Karpas-422 (cell line): ENCODE measurements around the gene COL19A1. TPM values are rescaled to one million over a fixed set of nuclear protein-coding genes. Genes with fewer than 3 reads are reported as not detected.

ENCODE experiments used
- DNase-seq: peaks from one replicate; pipeline ENCODE4 v3.0.0-alpha.2; 2015
- H2AFZ ChIP-seq: fragments of 200-600 bp; sonication (generic); 2 replicates; pipeline ENCODE4 v1.6.1; 2014; ENCODE audit warnings: antibody characterized with exemption, low read length, mixed read lengths
- H3K27ac ChIP-seq: fragments of 200-600 bp; sonication (generic); 2 replicates; pipeline ENCODE4 v1.5.1; 2014; ENCODE audit warnings: mild to moderate bottlenecking, low read length, moderate library complexity
- H3K27me3 ChIP-seq: fragments of 200-600 bp; sonication (generic); 2 replicates; pipeline ENCODE4 v1.6.1; 2014; ENCODE audit warnings: low read length, mixed read lengths
- H3K36me3 ChIP-seq: fragments of 200-600 bp; sonication (generic); 2 replicates; pipeline ENCODE4 v1.6.1; 2014; ENCODE audit warnings: low read length, mixed read lengths; ENCODE audit not compliant: insufficient read depth
- H3K4me1 ChIP-seq: fragments of 200-600 bp; sonication (generic); 2 replicates; pipeline ENCODE4 v1.6.1; 2014; ENCODE audit warnings: mild to moderate bottlenecking, low read length, mixed read lengths
- H3K4me2 ChIP-seq: fragments of 200-600 bp; sonication (generic); 2 replicates; pipeline ENCODE4 v1.6.1; 2014; ENCODE audit warnings: low read length, low read depth, mild to moderate bottlenecking; ENCODE audit not compliant: poor library complexity, severe bottlenecking
- H3K4me3 ChIP-seq: fragments of 200-600 bp; sonication (generic); 2 replicates; pipeline ENCODE4 v1.5.1; 2014; ENCODE audit warnings: mild to moderate bottlenecking, antibody characterized with exemption, low read length, mixed read lengths
- H3K79me2 ChIP-seq: fragments of 200-600 bp; sonication (generic); 2 replicates; pipeline ENCODE4 v1.6.1; 2014; ENCODE audit warnings: mild to moderate bottlenecking, low read length, mixed read lengths
- H3K9ac ChIP-seq: fragments of 200-600 bp; sonication (generic); 2 replicates; pipeline ENCODE4 v1.6.0; 2014; ENCODE audit warnings: low read length
- H3K9me2 ChIP-seq: fragments of 200-600 bp; sonication (generic), shearing (Covaris generic); replicated peaks from 2 replicates; pipeline ENCODE4 v1.6.0; 2014; ENCODE audit warnings: mild to moderate bottlenecking, low read length, moderate library complexity; ENCODE audit not compliant: insufficient read depth
- H3K9me3 ChIP-seq: fragments of 300-700, 200-600 bp; sonication (generic); 2 replicates; pipeline ENCODE4 v1.6.1; 2014; ENCODE audit warnings: low read length, mixed read lengths
- H4K20me1 ChIP-seq: fragments of 200-600 bp; sonication (generic); 2 replicates; pipeline ENCODE4 v1.6.1; 2014; ENCODE audit warnings: mild to moderate bottlenecking, antibody characterized with exemption, low read length, low read depth; ENCODE audit not compliant: insufficient read depth
- total RNA-seq: library from RNA; depleted of rRNA; stranded (reverse); fragments of >200 nt; shearing (Covaris generic); gene quantifications from 2 replicates; pipeline ENCODE4 v1.2.3, GENCODE V29; 2014; ENCODE audit warnings: low replicate concordance

The COL19A1 gene
- total RNA-seq, 1 experiment from 2014 or later = not detected

DNA sequence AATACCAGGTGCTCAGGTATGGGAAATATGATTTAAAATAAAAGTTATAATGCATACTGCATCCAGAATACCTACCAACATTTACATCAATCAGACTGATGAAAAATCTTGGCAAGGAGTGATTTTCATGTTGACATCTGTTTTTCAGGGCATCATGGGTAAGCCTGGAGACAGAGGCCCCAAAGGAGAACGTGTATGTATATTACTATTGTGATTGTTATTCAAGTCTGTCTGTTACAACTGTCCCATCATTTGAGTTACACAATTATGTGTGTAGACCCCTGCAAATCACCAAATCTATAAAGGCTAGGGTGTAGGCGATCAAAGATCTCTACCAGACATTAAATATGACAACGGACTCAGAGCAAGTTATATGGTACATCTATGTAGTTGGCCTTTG, 318.4 kb downstream of the COL19A1 start:
- Histone ChIP-seq H2AFZ (no peak overlapping the region), H3K79me2 (no peaks in the 10 kb centered on the region), H3K4me2 (no peak overlapping the region), H3K9ac (no peak overlapping the region), H3K36me3 (no peaks in the 10 kb centered on the region), H3K9me2 (no peaks in the 10 kb centered on the region), H3K9me3 (no peaks in the 10 kb centered on the region), H3K4me1 (no peaks in the 10 kb centered on the region), H3K27me3 (no peaks in the 10 kb centered on the region), H3K27ac (no peak overlapping the region), H4K20me1 (no peaks in the 10 kb centered on the region), H3K4me3 (no peak overlapping the region)
- DNase-seq = no peak

DNA sequence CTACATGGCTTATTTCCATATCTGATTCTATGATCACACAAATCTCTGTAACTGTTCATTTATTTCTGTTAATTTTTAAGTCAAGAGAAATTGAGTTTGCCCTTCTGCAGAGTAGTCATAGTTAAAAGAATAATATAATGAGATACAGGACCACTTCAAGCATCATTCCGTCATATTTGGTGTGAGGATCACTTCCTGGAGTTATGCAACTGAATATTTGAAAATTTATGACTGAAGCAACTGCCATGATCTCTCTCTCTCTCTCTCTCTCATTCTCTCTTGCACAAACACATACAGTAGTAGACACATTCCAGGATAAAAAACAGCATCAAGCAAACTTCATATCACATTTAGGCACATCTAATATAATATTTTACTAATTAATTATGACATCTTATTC, 320.1 kb downstream of the COL19A1 start:
- Histone ChIP-seq H3K36me3 (no peaks in the 10 kb centered on the region), H3K4me1 (no peaks in the 10 kb centered on the region), H3K9me3 (no peaks in the 10 kb centered on the region), H3K27me3 (no peaks in the 10 kb centered on the region), H3K27ac (no peak overlapping the region), H3K4me2 (no peak overlapping the region), H4K20me1 (no peaks in the 10 kb centered on the region), H3K4me3 (no peak overlapping the region), H3K9me2 (no peaks in the 10 kb centered on the region), H3K9ac (no peak overlapping the region), H2AFZ (no peak overlapping the region), H3K79me2 (no peaks in the 10 kb centered on the region)
- no peak for DNase-seq

- Histone ChIP-seq H3K4me3 (no peak overlapping the region), H3K9ac (no peak overlapping the region), H3K4me1 (no peaks in the 10 kb centered on the region), H3K79me2 (no peaks in the 10 kb centered on the region), H4K20me1 (no peaks in the 10 kb centered on the region), H3K27ac (no peak overlapping the region), H3K36me3 (no peaks in the 10 kb centered on the region), H3K27me3 (no peaks in the 10 kb centered on the region), H3K9me3 (no peaks in the 10 kb centered on the region), H3K4me2 (no peak overlapping the region), H2AFZ (no peak overlapping the region), H3K9me2 (no peaks in the 10 kb centered on the region)
- DNase-seq = no peak
Observed at GRCh38 chr6:70188202-70188601, 321.8 kb downstream of the COL19A1 start.

GRCh38 chr6:70194421-70194820, 328.1 kb downstream of the COL19A1 start:
- Histone ChIP-seq H3K9me3 (no peaks in the 10 kb centered on the region), H3K4me2 (no peak overlapping the region), H3K4me1 (no peaks in the 10 kb centered on the region), H3K4me3 (no peak overlapping the region), H3K27ac (no peak overlapping the region), H3K36me3 (no peaks in the 10 kb centered on the region), H3K79me2 (no peaks in the 10 kb centered on the region), H2AFZ (no peak overlapping the region), H4K20me1 (no peaks in the 10 kb centered on the region), H3K9ac (no peak overlapping the region), H3K9me2 (no peaks in the 10 kb centered on the region), H3K27me3 (no peaks in the 10 kb centered on the region)
- DNase-seq = peak; percentile 7

DNA sequence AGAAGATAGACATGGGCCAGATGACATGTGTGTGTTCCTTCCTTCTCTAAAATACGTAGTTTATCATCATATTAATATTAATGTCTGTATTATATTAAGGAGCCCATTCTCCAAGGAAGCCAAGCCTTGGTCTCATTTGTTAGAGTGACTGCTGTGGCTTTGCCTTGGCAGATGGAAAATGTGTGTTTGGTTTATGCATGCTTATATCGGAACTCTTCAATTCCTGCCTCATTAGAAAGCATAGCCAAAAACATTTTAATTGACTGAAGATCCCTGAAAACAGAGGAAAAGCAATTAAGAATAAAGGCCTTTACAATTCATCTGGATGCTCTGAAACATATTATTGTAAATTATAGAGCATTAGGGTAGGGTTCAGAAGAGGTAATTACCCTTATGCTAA, 330.2 kb downstream of the COL19A1 start:
- Histone ChIP-seq H3K4me2 (no peak overlapping the region), H3K4me3 (no peak overlapping the region), H3K27me3 (no peaks in the 10 kb centered on the region), H3K79me2 (no peaks in the 10 kb centered on the region), H3K9me3 (no peaks in the 10 kb centered on the region), H3K36me3 (no peaks in the 10 kb centered on the region), H3K9ac (no peak overlapping the region), H3K4me1 (no peaks in the 10 kb centered on the region), H2AFZ (no peak overlapping the region), H4K20me1 (no peaks in the 10 kb centered on the region), H3K9me2 (no peaks in the 10 kb centered on the region), H3K27ac (no peak overlapping the region)
- DNase-seq = no peak

- H4K20me1 ChIP-seq = no peaks in the 10 kb centered on the region
- H3K27me3 ChIP-seq = no peaks in the 10 kb centered on the region
- no peaks in the 10 kb centered on the region for H3K36me3 ChIP-seq
- H3K9me2 ChIP-seq = no peaks in the 10 kb centered on the region
- H3K79me2 ChIP-seq = no peaks in the 10 kb centered on the region
- H3K9ac ChIP-seq = no peak overlapping the region
- H3K27ac ChIP-seq = no peak overlapping the region
- DNase-seq = no peak
- no peak overlapping the region for H3K4me3 ChIP-seq
- H3K9me3 ChIP-seq = no peaks in the 10 kb centered on the region
- H2AFZ ChIP-seq = no peak overlapping the region
- no peak overlapping the region for H3K4me2 ChIP-seq
- no peaks in the 10 kb centered on the region for H3K4me1 ChIP-seq
Observed at GRCh38 chr6:70198785-70199184, 332.4 kb downstream of the COL19A1 start.

GRCh38 chr6:70208235-70208790, 342.0 kb downstream of the COL19A1 start:
- H3K27me3 ChIP-seq = no peaks in the 10 kb centered on the region
- no peak overlapping the region for H3K9ac ChIP-seq
- H3K4me2 ChIP-seq = no peak overlapping the region
- no peaks in the 10 kb centered on the region for H3K36me3 ChIP-seq
- DNase-seq = no peak
- H4K20me1 ChIP-seq = no peaks in the 10 kb centered on the region
- no peaks in the 10 kb centered on the region for H3K79me2 ChIP-seq
- H3K4me1 ChIP-seq = no peaks in the 10 kb centered on the region
- no peaks in the 10 kb centered on the region for H3K9me2 ChIP-seq
- H3K27ac ChIP-seq = no peak overlapping the region
- no peak overlapping the region for H2AFZ ChIP-seq
- no peak overlapping the region for H3K4me3 ChIP-seq
- H3K9me3 ChIP-seq = no peaks in the 10 kb centered on the region

DNA sequence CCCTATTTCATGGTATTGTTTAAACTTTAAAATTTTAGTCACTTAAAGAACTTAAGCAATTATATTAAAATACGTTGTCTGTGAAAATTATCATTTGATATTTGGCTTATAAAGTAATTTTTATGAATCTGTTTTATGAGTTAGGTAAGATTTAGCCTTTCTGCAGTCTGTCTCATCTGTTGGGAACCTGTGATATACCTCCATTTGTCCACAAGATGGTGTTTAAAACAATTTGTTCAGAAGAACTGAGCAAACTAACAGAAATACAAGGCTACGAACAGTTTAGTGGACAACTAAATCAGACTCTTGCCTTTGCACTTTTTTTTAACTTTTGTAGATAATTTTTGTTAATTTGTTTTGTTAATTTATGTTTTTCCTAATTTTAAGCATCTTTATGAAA, 344.1 kb downstream of the COL19A1 start:
- peak; percentile 48 for DNase-seq
- Histone ChIP-seq H2AFZ (no peak overlapping the region), H3K27me3 (no peaks in the 10 kb centered on the region), H3K4me2 (no peak overlapping the region), H3K4me1 (no peaks in the 10 kb centered on the region), H3K36me3 (no peaks in the 10 kb centered on the region), H3K9me2 (no peaks in the 10 kb centered on the region), H3K4me3 (no peak overlapping the region), H3K9ac (no peak overlapping the region), H4K20me1 (no peaks in the 10 kb centered on the region), H3K27ac (no peak overlapping the region), H3K9me3 (no peaks in the 10 kb centered on the region), H3K79me2 (no peaks in the 10 kb centered on the region)
